ENCODE data around the gene RAD51B. TPM values are rescaled to one million over a fixed set of nuclear protein-coding genes. Genes with fewer than 3 reads are reported as not detected.

Gene RAD51B
- total RNA-seq, 4 donors from 2014 or later = 14.0 to 16.4 (median 14.8) TPM

DNA sequence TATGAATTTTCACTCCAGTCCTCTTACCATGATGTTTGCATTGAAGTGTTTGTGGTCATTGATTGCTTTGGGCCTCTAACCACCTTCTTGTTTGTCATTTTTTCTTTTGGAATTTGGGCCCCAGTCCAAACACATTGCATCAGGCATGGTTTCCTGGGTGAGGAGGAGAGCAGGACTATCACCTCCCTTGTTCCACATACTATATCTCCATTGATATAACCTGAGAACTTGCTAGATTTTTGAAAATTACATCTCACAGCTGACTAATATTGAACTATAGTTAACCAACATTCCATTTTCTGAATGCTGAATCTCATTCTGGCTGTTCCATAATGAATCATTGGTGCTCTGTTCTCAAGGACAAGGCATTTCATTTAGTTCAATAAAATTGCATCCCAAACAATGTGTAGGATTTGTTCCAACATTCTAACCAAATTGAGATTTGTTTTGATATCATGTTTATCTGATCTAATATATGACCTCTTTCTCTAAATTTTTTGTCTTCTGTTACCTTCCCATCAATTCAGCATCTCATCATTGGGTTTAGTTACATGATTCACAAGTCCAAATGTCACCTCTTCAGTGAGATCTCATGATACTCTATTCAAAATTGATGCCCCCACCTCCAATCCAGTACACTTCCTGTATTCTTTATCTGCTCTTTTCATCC, 644.3 kb downstream of the RAD51B start:
- no peak overlapping the region for H3K27ac ChIP-seq
- intact Hi-C loops (cut with DNase I) = no loop called here
- no peak for DNase-seq
- peaks cover 18 to 45% of the 10 kb centered on the region in 2 donors for H3K4me1 ChIP-seq
- H3K27me3 ChIP-seq = no peaks in the 10 kb centered on the region
- TF ChIP-seq, protein P1, sequence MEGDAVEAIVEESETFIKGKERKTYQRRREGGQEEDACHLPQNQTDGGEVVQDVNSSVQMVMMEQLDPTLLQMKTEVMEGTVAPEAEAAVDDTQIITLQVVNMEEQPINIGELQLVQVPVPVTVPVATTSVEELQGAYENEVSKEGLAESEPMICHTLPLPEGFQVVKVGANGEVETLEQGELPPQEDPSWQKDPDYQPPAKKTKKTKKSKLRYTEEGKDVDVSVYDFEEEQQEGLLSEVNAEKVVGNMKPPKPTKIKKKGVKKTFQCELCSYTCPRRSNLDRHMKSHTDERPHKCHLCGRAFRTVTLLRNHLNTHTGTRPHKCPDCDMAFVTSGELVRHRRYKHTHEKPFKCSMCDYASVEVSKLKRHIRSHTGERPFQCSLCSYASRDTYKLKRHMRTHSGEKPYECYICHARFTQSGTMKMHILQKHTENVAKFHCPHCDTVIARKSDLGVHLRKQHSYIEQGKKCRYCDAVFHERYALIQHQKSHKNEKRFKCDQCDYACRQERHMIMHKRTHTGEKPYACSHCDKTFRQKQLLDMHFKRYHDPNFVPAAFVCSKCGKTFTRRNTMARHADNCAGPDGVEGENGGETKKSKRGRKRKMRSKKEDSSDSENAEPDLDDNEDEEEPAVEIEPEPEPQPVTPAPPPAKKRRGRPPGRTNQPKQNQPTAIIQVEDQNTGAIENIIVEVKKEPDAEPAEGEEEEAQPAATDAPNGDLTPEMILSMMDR (IDR thresholded peaks at IDR 0.05) = no peak
- no peak overlapping the region for H3K4me3 ChIP-seq (replicated peaks in 1 of 3)
- no peaks in the 10 kb centered on the region for H3K9me3 ChIP-seq
- H3K36me3 ChIP-seq = no peaks in the 10 kb centered on the region

DNA sequence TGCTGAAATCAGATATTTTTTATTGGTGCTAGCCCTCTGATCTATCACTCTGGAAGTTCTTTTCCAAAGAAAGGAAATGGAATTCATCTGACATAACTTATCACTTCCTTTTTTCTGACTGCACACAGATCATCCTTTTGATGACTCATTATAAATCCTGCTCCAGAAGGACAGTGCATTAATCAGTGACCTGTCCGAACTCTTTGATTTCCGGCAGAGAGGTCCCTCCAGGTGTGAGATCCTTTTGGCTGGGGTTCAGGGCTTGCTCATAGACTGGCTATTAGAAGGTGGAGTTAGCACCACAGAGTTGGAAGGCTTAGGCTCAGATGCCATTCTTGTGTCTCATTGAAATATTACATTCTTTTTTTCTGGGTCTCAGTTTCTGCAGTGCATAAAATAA, 645.1 kb downstream of the RAD51B start:
- DNase-seq = no peak
- H3K27ac ChIP-seq = no peak overlapping the region
- 71 to 76% methylated on average over 2 of the region's 2 CpGs for WGBS, 2 donors
- no peaks in the 10 kb centered on the region for H3K36me3 ChIP-seq
- no peak for TF ChIP-seq POLR2A (IDR thresholded peaks at IDR 0.05)
- TF ChIP-seq, protein P1 (IDR thresholded peaks at IDR 0.05) = no peak
- H3K4me3 ChIP-seq (replicated peaks in 1 of 3) = no peak overlapping the region
- no peaks in the 10 kb centered on the region for H3K9me3 ChIP-seq
- no peaks in the 10 kb centered on the region for H3K27me3 ChIP-seq
- H3K4me1 ChIP-seq = peaks cover 11 to 45% of the 10 kb centered on the region in 2 donors
- intact Hi-C loops (cut with DNase I) = no loop called here

DNA sequence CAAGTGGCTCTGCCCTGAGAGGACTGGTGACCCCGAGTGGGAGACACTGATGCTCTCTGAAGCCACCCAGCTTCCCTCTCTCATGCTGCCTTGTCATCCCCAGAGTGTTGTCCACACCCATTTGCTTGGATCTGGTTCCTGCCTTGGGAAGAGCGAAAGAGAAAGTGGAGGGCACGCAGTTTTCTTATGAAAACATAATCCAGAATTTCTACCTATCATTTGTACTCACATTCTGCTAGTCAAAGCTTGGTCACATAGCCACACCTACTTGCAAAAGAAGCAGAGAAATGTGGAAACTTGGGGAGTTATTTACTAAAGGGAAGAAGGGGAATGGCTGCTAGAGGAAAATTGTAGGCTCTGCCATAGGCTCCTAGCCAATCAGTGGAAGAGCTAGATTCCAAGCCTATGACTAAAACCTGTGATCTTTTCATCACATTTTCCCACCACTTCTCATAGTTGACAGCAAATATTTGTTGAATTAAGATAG, 647.0 kb downstream of the RAD51B start:
- no peaks in the 10 kb centered on the region for H3K27me3 ChIP-seq
- DNase-seq = no peak
- H3K27ac ChIP-seq = peak overlapping the region in 1 of 3 donors; percentile 55
- no peak overlapping the region for H3K4me3 ChIP-seq (replicated peaks in 1 of 3)
- H3K36me3 ChIP-seq = no peaks in the 10 kb centered on the region
- peaks cover 7 to 51% of the 10 kb centered on the region in 2 donors for H3K4me1 ChIP-seq
- no peaks in the 10 kb centered on the region for H3K9me3 ChIP-seq
- TF ChIP-seq, protein P1 (IDR thresholded peaks at IDR 0.05) = no peak
- TF ChIP-seq POLR2A (IDR thresholded peaks at IDR 0.05) = no peak
- 79 to 87% methylated on average over 3 of the region's 3 CpGs for WGBS, 2 donors
- intact Hi-C loops (cut with DNase I) = no loop called here

DNA sequence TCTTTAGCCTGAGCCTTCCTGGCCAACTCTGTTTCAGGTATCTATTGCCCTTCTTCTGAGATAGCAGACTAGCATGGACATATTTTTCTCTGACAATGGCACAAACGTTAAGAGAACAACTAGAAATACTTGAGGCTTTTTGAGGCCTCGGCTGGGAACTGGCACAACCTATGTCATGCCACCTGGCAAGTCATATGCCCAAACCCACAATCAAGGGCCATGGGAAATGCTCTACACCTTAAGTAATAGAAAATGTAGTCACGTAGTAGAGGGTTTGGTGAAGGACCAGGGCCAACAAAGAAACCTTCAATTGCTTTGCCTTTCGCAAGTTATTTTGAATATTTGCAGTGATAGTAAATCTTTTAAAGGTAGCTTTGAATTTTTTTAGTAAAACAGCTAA, 647.8 kb downstream of the RAD51B start:
- Histone ChIP-seq H3K27ac (no peak overlapping the region), H3K27me3 (no peaks in the 10 kb centered on the region), H3K4me1 (peaks cover 16 to 60% of the 10 kb centered on the region in 2 donors), H3K9me3 (no peaks in the 10 kb centered on the region), H3K4me3 (replicated peaks in 1 of 3) (no peak overlapping the region), H3K36me3 (no peaks in the 10 kb centered on the region)
- no peak for DNase-seq
- 87 to 88% methylated on average over 4 of the region's 4 CpGs for WGBS, 2 donors
- intact Hi-C loops (cut with DNase I) = no loop called here
- TF ChIP-seq, protein P1 (IDR thresholded peaks at IDR 0.05) = no peak

DNA sequence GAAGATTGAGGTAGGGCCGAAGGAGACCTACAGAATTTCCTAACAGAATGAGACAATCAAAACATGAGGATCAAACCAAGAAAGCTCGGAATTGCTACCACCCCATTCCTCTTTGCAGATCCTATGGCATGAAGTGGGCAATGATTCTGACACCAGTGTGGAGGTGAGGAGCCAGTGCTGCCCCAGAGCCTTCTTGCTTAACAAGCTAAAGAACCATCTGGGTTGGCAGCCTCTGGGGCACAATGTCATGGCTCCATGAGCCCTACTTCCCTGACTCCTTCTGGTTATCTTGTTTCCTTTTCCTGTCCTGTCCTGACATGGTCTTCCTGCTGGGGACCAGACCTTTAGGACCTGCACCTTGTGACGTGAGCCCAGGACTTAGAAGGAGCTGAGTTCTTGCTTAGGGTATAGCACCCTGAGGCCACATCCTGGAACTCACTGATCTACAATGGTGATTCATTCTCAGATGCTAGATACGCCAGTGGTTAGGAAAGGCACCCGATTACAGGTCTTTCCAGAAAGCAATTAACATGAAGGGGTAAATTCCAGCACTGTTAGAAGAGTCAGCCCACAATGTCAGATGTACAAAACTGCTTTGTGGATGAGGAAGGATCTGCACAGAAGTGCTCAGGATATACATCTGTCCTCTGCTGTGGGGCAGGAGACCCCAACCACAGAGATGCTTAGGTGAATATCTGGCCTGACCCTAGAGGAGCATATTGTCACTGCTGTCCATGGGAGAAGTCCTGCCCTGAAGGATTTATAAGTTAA, 649.0 kb downstream of the RAD51B start:
- 90 to 95% methylated on average over 5 of the region's 5 CpGs for WGBS, 2 donors
- H3K4me1 ChIP-seq = peaks cover 24 to 70% of the 10 kb centered on the region in 2 donors

More for the DNA sequence above, 649.0 kb downstream of the RAD51B start:
- H3K36me3 ChIP-seq = no peaks in the 10 kb centered on the region
- H3K27ac ChIP-seq = peak overlapping the region in 2 of 3 donors; percentile 92 to 97
- no peak overlapping the region for H3K4me3 ChIP-seq (replicated peaks in 1 of 3)
- intact Hi-C loops (cut with DNase I) = no loop called here
- no peak for DNase-seq
- TF ChIP-seq, protein P1 (IDR thresholded peaks at IDR 0.05) = no peak
- no peak for TF ChIP-seq POLR2A (IDR thresholded peaks at IDR 0.05)
- no peaks in the 10 kb centered on the region for H3K9me3 ChIP-seq
- no peaks in the 10 kb centered on the region for H3K27me3 ChIP-seq

All from thyroid gland (tissue), 4 donors.